ENCODE data around the gene TMEM51. TPM values are rescaled to one million over a fixed set of nuclear protein-coding genes. Genes with fewer than 3 reads are reported as not detected.

The TMEM51 gene
- total and polyA plus RNA-seq, 2 donors (not counting 1 experiment from before 2014, with no cell fraction given): 0.06 to 0.30 TPM

DNA sequence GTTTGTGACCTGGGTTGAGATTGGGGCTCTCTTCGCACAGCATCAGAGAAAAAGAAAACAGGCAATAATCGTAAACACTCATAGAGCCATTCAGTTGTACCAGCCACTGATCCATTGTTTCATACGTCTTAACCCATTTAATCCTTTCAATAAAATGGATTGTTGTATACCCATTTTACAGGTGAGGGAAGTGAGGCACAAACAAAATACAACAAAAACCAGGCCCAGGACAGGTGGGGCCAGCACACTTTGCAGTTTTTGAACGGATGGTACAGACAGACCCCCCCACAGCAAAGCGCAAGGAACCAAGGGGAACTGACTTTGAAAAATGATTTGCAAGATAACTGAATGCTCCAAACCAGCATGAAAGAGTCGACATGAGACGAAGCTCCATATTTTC, 89.2 kb downstream of the TMEM51 start:
- H3K27me3 Mint-ChIP-seq: peaks cover 36% of the 10 kb centered on the region
- Histone ChIP-seq H3K9ac (ENCODE audit: low read length) (no peak overlapping the region), H3K4me3 (ENCODE audit: control extremely low read depth in 1 of 5, extremely low read depth in 1 of 5, insufficient read depth in 1 of 5, low read depth in 2 of 5, low read length in 4 of 5) (no peak overlapping the region), H3K9me3 (ENCODE audit: control extremely low read depth in 1 of 3, control insufficient read depth in 2 of 3, insufficient read depth in 1 of 3, low read length in 2 of 3) (peaks cover 0 to 27% (median 0%) of the 10 kb centered on the region in 3 donors), H3K4me1 (ENCODE audit: control insufficient read depth in 2 of 2, insufficient read depth in 2 of 2, low read length in 2 of 2) (peaks cover 4 to 7% of the 10 kb centered on the region in 2 donors), H3K79me2 (ENCODE audit: control insufficient read depth, insufficient read depth, low read length) (no peaks in the 10 kb centered on the region), H3K27me3 (replicated peaks in 1 of 4; ENCODE audit: control extremely low read depth in 1 of 4, control insufficient read depth in 3 of 4, insufficient read depth in 4 of 4, low read length in 3 of 4) (peaks cover 0 to 28% (median 16%) of the 10 kb centered on the region in 4 experiments), H3K4me2 (replicated peaks; ENCODE audit: low read depth, low read length, poor library complexity, severe bottlenecking) (no peak overlapping the region), H4K20me1 (ENCODE audit: control insufficient read depth, insufficient read depth, low read length, poor library complexity, severe bottlenecking) (no peaks in the 10 kb centered on the region), H3K36me3 (replicated peaks in 1 of 2; ENCODE audit: control extremely low read depth in 1 of 2, control insufficient read depth in 1 of 2, extremely low read depth in 1 of 2, insufficient read depth in 2 of 2, low read length in 1 of 2) (no peaks in the 10 kb centered on the region), H2AFZ (ENCODE audit: insufficient read depth, low read depth, low read length, poor library complexity, severe bottlenecking) (no peak overlapping the region), H3K27ac (ENCODE audit: low read length in 2 of 2) (no peak overlapping the region)
- whole genome bisulfite sequencing (ENCODE audit: insufficient coverage): 90% methylated on average over 4 of the region's 7 CpGs
- no peak for TF ChIP-seq EZH2 (IDR thresholded peaks at IDR 0.05; ENCODE audit: borderline replicate concordance, insufficient read depth, low read depth, low read length, poor library complexity, severe bottlenecking)
- TF ChIP-seq, protein P1, sequence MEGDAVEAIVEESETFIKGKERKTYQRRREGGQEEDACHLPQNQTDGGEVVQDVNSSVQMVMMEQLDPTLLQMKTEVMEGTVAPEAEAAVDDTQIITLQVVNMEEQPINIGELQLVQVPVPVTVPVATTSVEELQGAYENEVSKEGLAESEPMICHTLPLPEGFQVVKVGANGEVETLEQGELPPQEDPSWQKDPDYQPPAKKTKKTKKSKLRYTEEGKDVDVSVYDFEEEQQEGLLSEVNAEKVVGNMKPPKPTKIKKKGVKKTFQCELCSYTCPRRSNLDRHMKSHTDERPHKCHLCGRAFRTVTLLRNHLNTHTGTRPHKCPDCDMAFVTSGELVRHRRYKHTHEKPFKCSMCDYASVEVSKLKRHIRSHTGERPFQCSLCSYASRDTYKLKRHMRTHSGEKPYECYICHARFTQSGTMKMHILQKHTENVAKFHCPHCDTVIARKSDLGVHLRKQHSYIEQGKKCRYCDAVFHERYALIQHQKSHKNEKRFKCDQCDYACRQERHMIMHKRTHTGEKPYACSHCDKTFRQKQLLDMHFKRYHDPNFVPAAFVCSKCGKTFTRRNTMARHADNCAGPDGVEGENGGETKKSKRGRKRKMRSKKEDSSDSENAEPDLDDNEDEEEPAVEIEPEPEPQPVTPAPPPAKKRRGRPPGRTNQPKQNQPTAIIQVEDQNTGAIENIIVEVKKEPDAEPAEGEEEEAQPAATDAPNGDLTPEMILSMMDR (IDR thresholded peaks at IDR 0.05): no peak
- no peak overlapping the region for H3K27ac Mint-ChIP-seq
- H3K4me1 Mint-ChIP-seq: peaks cover 6% of the 10 kb centered on the region
- ChIA-PET POLR2A (interaction anchor here (0.7 kb wide), 1 partner anchor 9 kb away, joined by 6 read pairs; no protein-coding TSS in a partner anchor), CTCF (no interaction called here)
- DNase-seq (no peak), ATAC-seq (ENCODE audit: low read depth) (no peak)
- no peaks in the 10 kb centered on the region for H3K9me3 Mint-ChIP-seq (ENCODE audit: insufficient read depth)
- intact Hi-C loops (cut with micrococcal nuclease): no loop called here
- no peak overlapping the region for H3K4me3 Mint-ChIP-seq

DNA sequence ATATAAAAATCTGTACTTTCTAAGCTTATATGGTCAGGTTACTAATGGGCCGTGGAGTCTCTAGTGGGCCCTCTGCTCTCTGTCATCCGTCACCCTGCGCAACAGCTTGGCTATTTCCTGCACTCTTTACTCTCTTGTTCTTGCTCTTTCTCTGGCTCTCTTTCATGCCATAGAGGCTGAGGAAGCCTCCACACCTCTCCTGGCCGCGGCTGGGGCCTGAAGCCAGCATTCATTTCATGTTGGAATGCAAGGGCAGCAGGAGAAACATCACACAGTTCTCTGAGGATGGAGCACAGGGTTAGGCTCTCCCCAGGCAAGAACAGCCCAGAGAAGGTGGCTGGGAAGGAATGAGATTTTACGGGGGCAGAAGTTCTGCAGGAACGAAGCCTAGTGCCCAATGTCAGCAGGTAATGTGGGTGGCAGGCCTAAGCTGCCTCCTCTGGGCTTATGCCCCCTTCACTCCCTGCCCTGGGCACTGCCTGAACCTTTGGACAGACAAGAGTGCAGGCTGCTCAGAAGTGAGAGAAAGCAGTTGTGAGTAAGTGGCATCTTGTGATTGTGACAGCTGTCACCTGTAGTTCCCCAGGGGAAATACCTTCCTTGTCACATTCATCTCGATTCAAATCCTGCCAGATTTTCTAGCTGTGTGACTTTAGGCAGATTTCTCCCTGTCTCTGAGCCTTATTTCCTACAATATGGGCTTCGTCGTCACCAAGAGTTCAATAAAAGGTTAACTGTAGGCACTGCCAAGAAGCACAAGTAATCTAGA, 89.9 kb downstream of the TMEM51 start:
- Mint-ChIP-seq H3K27ac (no peak overlapping the region), H3K27me3 (peaks cover 42% of the 10 kb centered on the region), H3K4me1 (peaks cover 6% of the 10 kb centered on the region), H3K4me3 (no peak overlapping the region), H3K9me3 (ENCODE audit: insufficient read depth) (no peaks in the 10 kb centered on the region)
- ATAC-seq (ENCODE audit: low read depth) (no peak), DNase-seq (no peak)
- no peak overlapping the region for H3K9ac ChIP-seq (ENCODE audit: low read length)
- H2AFZ ChIP-seq (ENCODE audit: insufficient read depth, low read depth, low read length, poor library complexity, severe bottlenecking): no peak overlapping the region
- H3K27ac ChIP-seq (ENCODE audit: low read length in 2 of 2): no peak overlapping the region
- no peaks in the 10 kb centered on the region for H3K79me2 ChIP-seq (ENCODE audit: control insufficient read depth, insufficient read depth, low read length)
- POLR2A ChIA-PET: no interaction called here
- H3K4me1 ChIP-seq (ENCODE audit: control insufficient read depth in 2 of 2, insufficient read depth in 2 of 2, low read length in 2 of 2): peaks cover 7% of the 10 kb centered on the region in 2 donors
- TF ChIP-seq, protein P1 (IDR thresholded peaks at IDR 0.05): no peak
- no peak for TF ChIP-seq EZH2 (IDR thresholded peaks at IDR 0.05; ENCODE audit: borderline replicate concordance, insufficient read depth, low read depth, low read length, poor library complexity, severe bottlenecking)
- H3K4me2 ChIP-seq (replicated peaks; ENCODE audit: low read depth, low read length, poor library complexity, severe bottlenecking): no peak overlapping the region
- intact Hi-C loops (cut with micrococcal nuclease): no loop called here
- H4K20me1 ChIP-seq (ENCODE audit: control insufficient read depth, insufficient read depth, low read length, poor library complexity, severe bottlenecking): no peaks in the 10 kb centered on the region
- H3K27me3 ChIP-seq (replicated peaks in 1 of 4; ENCODE audit: control extremely low read depth in 1 of 4, control insufficient read depth in 3 of 4, insufficient read depth in 4 of 4, low read length in 3 of 4): peaks cover 0 to 34% (median 19%) of the 10 kb centered on the region in 4 experiments
- CTCF ChIA-PET: interaction anchor here (0.7 kb wide), 1 partner anchor 8 kb away, joined by 3 read pairs; no protein-coding TSS in a partner anchor
- 84% methylated on average over 10 of the region's 10 CpGs for WGBS (ENCODE audit: insufficient coverage)
- no peak overlapping the region for H3K4me3 ChIP-seq (ENCODE audit: control extremely low read depth in 1 of 5, extremely low read depth in 1 of 5, insufficient read depth in 1 of 5, low read depth in 2 of 5, low read length in 4 of 5)
- H3K36me3 ChIP-seq (replicated peaks in 1 of 2; ENCODE audit: control extremely low read depth in 1 of 2, control insufficient read depth in 1 of 2, extremely low read depth in 1 of 2, insufficient read depth in 2 of 2, low read length in 1 of 2): no peaks in the 10 kb centered on the region
- H3K9me3 ChIP-seq (ENCODE audit: control extremely low read depth in 1 of 3, control insufficient read depth in 2 of 3, insufficient read depth in 1 of 3, low read length in 2 of 3): peaks cover 0 to 27% (median 0%) of the 10 kb centered on the region in 3 donors
